Left hindlimb (tissue), 1 donor: Measurements from ENCODE around the gene CARD18.
"Not testable (repeated sequence)": the region's sequence is repeated elsewhere in the genome, so short reads cannot be mapped to it uniquely, and the experiment has no call there.

Experiments used
- DNase-seq: peaks from one replicate; pipeline ENCODE4 v3.0.0-alpha.2; 2018

CARD18 gene

DNA sequence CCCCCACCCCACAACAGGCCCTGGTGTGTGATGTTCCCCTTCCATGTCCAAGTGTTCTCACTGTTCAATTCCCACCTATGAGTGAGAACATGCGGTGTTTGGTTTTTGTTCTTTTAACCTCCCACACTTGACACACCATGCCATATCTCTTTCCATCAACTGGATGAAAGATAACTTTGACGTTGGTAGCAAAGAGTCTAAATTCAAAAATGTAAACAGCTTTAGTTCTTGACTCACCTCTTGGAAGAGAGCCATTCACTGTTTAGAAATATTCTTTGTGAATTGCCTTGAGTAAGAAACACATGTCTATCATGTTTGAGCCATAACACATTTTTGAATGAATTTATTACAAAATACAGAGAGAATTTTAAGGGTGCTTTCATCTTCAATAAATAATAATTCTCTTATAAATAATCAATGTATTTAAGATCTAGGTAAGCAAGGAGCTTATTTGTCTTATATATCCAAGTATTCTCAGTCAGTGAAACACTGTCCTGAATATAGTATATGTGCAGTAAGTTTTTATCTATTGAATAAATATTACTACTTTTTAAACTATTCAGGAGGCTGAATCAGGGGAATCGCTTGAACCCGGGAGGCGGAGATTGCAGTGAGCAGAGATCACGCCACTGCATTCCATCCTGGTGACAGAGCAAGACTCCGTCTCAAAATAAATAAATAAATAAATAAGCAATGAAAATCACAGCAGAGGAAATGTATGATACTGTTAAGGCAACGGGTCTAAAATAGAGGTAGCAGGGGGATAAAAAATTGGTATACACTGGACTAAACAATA is 6.7 kb downstream of the CARD18 start:
- no peak for DNase-seq

DNA sequence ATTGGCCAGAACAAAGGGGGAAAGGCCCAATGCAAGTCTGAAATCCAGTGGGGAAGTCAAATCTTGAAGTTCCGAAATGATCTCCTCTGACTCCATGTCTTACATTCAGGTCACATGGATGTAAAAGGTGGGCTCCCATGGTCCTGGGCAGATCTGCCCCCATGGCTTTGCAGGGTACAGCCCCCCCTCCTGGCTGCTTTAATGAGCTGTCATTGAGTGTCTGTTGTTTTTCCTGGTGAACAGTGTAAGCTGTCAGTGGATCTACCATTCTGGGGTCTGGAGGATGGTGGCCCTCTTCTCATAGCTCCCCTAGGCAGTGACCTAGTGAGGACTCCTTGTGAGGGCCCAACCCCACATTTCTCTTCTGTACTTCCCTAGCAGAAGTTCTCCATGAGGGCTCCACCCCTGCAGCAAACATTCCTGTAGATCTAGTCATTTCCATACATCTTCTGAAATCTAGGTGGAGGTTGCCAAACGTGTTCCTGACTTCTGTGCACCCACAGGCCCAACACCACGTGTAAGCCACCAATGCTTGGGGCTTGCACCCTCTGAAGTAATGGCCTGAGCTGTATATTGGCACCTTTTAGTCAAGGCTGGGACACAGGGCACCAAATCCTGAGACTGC is 9.3 kb downstream of the CARD18 start:
- no peak for DNase-seq

DNA sequence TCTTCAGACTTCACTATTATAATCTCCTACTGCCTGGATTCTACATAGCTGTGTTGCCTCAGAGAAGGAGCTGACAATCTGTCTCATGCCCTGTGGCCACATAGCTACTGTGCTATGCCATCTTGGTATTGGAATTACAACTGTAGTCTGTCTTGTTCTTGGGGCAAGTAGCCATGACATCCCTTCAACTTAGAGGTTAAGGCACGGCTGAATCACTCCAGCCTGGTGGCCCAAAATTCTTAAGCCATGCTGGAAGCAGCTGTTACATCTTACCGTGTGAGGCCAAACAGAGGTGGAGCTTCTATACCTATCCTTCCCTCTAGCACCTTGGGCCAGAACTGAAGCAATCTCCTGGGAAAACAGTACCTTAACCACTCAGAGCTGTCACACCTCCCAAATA is 14.8 kb downstream of the CARD18 start:
- no peak for DNase-seq

DNA sequence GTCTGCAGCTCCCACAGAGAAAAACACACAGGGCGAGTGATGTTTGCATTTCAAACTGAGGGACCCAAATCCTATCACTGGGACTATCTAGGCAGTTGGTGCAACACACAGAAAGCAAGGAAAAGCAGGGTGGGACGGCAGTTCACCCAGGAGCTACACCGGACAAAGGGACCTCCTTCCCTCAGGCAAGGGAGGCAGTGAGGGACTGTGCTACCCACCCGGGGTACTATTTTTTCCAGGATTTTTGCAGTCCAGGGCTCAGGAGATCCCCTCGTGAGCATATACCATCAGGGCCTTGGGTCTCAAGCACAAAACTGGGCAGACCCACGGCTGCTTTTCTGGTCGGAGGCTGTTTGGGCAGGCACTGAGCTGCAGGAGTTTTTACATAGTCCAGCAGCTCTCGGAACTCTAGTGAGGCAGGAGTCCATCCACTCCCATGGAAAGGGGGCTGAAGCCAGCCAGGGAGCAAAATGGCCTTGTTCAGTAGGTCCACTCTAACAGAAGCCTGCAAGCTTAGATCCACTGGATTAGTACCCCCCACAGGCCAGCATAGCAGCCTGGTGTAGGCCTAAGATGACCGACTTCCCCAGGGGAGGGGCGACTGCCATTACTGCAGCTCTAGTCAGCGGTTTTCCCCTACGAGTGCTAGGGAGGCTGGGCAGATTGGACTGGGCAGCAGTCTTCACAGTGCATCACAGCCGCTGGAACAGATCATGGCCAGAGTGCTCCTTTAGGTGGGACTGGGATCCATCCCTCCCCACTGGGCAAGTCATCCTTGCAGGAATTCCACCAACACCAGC is 28.2 kb downstream of the CARD18 start:
- DNase-seq: no peak

DNA sequence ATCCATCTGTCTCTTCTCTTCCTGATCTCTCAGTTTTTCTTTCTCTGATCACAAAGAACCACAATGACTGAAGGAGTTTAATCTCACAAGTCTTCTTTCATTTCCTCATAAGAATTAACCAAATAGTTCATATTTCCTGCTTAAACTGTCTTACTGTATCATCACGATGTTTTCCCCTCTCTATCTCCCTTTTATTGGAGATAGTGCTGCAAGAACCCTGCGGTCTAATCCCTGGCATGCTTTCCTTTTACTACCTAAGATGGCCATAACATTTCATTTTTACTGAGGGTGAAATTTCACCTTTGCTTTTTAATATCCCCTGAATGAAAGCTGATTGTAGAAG is 28.9 kb downstream of the CARD18 start:
- no peak for DNase-seq

DNA sequence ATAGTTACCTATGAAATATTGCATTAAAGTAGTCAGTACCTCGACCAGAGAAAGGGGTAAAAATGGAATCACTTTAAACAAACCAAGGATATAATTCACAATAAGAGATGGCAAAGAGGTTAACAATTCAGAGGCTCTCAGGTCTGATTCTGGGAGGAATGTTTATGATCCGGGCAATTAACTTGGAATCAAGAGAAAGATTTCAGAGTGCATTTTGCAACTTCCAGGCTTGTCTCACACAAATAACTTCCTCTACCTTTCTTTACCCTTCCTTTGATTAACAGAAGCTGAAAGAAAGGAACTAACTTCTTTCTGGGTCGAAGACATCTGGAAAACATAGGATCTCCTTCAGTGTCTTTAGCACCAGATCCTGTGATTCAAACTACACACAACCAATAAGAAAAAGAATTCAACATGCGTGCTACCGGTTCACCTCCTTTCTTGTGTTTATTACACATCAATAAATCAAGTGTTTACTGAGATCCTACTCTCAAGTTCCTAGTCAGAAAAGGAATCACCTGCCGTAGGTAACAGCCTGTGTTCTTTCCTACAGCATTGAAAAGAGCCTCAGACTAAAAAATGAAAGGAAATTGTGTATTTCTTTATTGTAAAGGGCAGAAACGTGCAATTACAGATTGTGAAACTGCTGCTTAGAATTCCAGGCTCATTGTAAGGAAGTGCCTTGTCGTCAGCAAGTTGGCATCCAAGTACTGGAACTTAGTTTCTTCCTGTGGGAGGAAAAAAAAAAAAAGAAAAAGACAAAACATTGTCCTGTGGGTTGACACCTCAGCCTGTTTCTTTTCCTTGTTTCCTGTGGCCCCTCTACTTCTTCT is 29.5 kb downstream of the CARD18 start:
- no peak for DNase-seq

DNA sequence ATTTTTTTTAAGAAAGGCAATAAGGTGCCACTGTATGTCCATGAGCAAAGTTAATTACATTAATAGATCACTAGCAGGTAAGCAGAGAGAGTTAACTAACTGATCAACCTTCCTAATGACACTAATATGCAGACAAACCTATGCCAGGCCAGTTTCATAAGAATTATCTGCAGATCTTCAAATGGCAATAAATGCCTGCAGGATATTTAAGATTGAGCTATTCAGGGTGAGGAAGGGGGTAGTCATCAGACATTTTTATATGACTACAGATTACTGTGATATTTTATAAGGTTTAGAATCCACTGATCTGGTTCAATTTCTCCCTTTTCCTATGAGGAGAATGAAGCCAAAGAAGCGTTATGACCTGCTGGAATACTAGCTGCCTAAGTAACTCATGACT is 30.2 kb downstream of the CARD18 start:
- DNase-seq: no peak

DNA sequence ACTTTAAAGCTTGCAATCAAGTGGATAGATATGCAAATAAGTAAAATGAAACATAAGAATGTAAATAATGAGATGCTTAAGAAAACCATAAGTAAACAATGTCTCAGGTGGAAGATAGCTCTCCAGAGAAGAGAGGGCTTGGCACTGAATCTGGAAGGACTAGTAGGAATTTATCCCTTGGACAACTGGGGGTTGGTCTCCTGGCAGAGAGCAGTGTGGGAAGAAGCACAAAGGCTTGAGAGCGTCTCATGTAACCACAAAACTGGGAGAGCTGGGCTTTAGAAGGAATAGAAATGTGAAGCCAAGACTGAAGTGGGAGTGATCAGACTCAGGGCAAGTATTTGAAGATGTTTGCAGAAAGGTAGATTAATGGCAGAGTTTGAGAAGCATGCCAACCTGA is 31.3 kb downstream of the CARD18 start:
- DNase-seq: no peak

DNA sequence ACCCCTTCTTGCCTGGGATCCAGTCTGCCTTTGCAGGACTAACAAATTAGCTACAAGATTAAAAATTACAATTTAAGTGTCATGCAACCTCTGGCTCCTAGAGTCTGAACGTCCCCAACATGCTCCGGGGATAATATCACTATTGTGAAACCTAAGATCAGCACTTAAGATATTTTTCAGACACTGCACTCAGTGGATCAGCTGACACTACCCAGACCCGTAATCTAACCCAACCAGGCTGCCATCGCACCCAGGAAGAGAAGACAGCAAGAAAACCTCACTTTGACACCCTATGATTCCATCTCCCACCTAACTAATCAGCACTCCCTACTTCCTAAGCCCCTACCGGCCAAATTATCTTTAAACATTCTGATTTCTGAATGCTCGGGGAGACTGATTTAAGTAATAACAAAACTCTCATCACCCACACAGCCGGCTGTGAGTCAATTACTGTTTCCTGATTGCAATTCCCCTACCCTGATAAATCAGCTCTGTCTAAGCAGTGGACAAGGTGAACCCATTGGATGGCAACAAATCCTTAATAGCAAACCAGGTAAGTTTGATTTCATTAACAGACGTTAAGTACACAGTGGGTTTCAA is 32.2 kb downstream of the CARD18 start:
- DNase-seq: not testable (repeated sequence)

DNA sequence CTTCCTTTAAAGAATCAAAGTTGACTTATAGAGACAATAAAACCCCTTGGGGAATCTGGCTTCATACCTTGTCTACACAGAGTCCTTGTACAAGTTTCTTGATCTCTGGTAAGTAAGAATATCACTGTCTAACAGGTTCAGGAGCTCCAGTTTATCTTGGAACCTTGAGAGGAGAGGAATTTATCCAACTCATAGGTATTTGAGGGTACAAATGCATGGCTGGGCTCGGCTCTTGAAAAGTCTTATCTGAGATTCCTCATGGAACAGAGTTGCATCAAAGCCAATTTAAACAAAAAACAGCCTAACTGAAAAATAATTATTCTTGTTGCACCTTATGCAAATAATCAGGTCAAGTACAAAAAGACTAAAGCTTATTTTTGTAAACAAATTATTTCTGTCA is 33.4 kb downstream of the CARD18 start:
- DNase-seq: no peak

DNA sequence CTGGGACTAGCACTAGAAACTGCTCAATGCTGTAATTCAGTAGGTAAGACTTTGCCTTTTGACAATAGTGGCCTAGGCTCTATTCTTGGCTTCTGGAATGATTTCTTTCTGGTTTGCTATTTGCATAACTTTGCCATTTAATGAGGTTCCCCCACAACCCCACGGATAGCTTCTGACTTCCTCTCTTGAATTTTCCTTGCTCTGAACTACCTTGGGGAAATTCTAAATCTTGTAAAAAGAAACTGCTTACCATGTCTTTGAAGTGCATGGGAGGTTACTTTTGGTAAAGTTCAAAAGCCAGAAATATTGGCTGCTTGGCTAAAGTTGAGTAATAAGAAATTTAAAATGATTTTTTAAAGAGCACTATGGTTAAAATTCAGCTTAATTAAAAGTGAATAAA is 35.3 kb downstream of the CARD18 start:
- DNase-seq: no peak

DNA sequence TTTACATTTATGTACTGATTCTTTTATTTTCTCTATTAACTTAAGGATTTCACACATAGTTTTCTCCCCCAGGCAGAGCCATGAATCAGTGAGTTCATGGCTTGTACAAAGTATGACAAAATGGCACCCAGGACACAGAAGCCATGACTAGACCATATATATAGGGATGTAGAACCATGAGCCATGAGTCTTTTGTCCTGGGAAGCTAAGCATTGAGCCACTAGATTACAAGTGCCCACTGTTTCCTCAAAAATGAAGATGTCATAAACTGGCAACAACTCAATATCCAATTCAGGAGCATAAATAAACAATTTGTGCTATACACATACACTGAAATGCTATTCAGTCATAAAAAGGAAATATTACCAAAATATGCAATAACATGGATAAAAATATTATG is 36.2 kb downstream of the CARD18 start:
- no peak for DNase-seq

DNA sequence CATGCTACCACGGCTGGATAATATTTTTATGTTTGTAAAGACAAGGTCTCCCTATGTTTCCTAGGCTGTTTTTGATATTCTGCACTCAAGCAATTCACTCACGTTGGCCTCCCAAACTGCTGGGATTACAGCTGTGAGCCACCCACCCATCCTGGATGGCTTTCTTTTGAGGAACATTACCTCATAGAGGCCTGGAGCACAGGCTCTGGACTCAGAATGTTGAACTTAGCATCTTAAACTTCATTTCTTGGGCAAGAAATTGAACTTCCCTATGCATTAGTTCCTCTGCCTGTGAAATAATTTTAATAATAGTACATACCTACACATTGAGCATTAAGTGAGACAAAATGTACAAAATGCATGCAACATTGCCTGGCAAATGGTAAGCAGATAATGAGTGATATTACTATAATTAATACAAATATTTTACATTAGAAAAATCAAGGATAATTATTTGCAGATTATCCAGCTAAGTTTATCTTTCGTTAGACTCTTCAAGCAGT is 37.4 kb downstream of the CARD18 start:
- not testable (repeated sequence) for DNase-seq

DNA sequence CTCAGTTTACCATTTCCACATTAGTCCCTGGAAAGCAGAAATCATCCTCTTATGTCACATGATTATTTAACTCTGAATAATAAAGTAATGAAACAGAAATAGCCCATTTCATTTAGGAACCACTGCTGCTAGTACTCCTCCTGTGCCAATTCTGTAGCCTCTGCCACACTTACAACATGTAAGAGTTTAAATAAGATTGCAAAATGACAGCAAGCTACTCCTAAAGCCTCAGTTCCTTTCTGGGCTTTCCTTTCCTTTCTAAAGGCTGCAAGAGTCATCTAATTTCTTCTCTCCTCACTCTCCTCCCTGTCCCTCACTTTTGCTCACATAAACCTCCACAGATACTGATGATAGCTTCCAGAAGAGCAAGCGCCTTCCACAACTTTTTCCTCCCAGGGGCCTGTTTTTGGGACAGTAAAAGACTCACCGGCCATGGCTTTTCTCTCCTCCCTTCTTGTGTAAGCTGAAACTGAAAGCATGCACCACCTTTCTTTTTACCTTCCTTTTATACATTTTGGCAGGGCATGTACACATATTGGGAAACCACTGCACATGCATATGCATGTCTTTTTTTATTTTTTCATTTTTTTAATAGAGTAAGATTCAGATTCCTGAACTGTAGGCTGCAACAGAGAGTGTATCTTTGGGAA is 38.5 kb downstream of the CARD18 start:
- DNase-seq: no peak

DNA sequence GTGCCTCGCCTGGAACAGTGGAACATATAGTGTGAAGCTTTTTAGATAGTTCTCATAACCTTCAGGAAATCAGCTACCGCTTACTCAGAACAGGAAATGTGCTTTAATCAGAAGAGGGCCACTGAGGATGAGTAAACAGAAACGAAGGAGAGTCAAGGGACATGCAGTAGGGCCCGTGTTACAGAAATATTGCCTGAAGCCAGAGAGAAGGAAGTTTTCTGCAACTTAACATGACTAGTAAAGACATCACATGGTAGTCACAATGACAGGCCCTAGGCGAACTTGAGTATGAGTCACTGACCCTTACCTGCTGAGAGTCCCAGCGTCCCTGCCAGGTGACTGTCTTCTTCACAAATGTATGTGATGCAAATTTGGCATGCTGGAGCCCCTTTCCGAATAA is 39.4 kb downstream of the CARD18 start:
- no peak for DNase-seq

DNA sequence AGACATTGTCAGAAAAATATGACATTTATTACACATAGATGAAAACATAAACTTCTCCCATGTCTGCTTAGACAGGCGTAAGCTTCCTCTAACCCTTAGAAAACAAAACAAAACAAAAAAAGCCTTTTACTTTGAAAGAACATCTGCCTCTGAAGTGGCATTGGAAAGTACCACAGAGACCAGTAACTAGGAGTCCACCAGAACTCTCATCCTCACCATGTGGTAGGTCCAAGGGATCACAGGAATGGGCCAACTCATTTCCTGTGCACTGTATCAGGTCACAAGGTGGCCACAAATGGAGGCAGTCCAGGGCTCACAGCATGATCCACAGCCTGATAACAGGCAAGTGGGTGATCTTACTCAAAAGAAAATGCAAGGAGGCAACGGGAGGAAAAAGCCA is 40.0 kb downstream of the CARD18 start:
- DNase-seq: not testable (repeated sequence)

DNA sequence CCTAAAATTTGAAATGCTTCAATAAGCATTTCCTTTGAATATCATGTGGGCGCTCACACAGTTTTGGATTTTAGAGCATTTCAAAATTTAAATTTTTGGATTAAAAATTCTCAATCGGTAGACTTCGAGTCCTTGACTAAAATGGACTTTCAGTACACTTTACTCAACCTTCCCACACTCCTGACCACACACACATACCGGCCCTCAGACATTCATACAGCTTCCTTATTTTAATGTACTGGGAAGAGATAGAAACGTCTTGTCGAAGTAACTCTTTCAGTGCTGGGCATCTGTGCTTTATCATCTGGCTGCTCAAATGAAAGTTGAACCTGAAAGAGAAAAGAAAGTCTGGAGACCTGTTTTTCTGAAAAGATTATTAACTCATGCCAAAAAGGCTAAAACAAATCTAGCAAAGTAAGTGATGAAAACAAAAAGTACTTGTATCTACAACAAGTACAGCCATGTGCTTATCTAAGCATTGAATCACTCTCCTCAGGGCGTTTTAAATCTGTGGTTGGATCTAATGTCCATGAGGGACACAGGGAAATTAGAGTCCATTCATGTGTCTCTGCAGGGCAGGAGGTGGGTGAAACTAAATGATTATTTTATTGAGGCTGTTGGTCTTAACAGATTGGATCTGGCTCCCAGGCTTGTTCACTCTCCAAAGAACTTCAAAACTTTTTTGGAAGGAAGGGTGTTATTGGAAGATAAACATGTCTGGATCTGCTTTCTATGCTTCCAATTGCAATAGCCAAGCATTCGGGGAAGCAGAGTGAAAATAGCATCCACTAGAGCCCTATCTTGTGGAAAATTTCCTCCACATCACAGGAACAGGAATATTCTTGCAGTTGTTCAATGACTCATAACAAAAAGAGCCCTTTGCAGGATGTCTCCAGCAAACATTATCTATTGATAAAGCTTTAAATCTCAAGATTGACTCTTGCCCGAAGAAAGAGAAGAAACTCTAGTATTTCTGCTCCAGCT is 47.0 kb downstream of the CARD18 start:
- DNase-seq: no peak
